MM.1S (cell line): ENCODE results near the gene MZT2A.

ENCODE experiments used
- EZH2 ChIP-seq: fragments of 300-600 bp; sonication (generic); optimal IDR thresholded peaks from 2 replicates; pipeline ENCODE3; 2017; ENCODE audit warnings: low read depth, mild to moderate bottlenecking, antibody characterized with exemption, low read length, mixed read lengths
- EZH2phosphoT487 ChIP-seq: fragments of 300-600 bp; sonication (generic); IDR thresholded peaks from 2 replicates; pipeline ENCODE4 v1.6.1; 2018; ENCODE audit warnings: antibody characterized with exemption, low read length
- TF ChIP-seq, protein P1 (sequence below): fragments of 300-600 bp; sonication (generic); IDR thresholded peaks from 2 replicates; pipeline ENCODE4 v1.5.1; 2016; ENCODE audit warnings: antibody characterized with exemption, low read length, mixed read lengths

DNA sequence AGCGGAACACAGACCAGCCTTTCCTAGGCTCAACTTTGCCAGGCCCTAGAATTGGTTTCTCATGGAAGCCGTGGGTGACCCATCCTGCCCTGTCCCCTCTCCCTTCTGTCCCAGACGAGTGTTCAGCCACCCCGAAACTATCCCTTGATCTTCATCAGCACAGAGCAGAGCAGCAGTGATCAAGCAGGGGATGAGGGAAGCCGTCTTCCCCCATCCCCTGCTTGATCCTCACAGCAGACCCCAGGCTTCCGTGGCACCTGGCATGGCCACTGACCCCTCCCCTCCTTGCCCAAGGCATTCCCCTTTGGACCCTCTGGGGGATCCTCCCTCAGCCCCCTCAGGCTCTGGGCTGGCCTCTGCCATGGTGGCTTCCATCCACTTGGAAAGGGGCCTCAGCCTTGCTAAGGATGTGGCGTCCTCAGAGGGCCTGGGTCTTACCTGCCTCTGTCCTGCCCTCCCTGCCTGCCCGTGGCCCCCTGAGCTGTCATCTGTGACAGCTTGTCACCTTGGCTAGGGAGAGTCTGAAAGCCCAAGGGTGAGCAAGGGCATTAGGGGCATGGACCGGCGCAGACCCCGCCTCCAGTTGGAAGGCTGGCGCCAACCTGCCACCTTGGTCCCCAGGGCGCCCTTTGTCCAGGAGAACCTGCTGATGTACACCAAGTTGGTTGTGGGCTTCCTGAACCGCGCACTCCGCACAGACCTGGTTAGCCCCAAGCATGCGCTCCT, 25.1 kb upstream of the MZT2A start:
- TF ChIP-seq, protein P1, sequence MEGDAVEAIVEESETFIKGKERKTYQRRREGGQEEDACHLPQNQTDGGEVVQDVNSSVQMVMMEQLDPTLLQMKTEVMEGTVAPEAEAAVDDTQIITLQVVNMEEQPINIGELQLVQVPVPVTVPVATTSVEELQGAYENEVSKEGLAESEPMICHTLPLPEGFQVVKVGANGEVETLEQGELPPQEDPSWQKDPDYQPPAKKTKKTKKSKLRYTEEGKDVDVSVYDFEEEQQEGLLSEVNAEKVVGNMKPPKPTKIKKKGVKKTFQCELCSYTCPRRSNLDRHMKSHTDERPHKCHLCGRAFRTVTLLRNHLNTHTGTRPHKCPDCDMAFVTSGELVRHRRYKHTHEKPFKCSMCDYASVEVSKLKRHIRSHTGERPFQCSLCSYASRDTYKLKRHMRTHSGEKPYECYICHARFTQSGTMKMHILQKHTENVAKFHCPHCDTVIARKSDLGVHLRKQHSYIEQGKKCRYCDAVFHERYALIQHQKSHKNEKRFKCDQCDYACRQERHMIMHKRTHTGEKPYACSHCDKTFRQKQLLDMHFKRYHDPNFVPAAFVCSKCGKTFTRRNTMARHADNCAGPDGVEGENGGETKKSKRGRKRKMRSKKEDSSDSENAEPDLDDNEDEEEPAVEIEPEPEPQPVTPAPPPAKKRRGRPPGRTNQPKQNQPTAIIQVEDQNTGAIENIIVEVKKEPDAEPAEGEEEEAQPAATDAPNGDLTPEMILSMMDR: no peak
- TF ChIP-seq EZH2phosphoT487 (no peak), EZH2 (no peak)
